Adrenal gland (tissue), 12 donors: ENCODE measurements around the gene SLX4. TPM values are rescaled to one million over a fixed set of nuclear protein-coding genes. Genes with fewer than 3 reads are reported as not detected.

Source experiments
- DNase-seq, 7 donors: peaks; one replicate each; pipeline ENCODE4 v3.0.0-alpha.2; 2019 to 2020
- H3K27ac ChIP-seq, 5 donors: fragments of 200-600 bp; sonication (generic) in 4 of 5; 1 replicate in 3 of 5; 2 replicates in 2 of 5; pipeline versions ENCODE4 v1.5.1 to v1.8.0; 2016 to 2020; ENCODE audit warnings: mild to moderate bottlenecking in 1 of 5
- H3K27me3 ChIP-seq: fragments of 200-600 bp; 2 replicates; pipeline ENCODE4 v1.8.0; 2021
- H3K36me3 ChIP-seq, 2 donors: fragments of 200-600 bp; replicated peaks in 1 of 2; 1 replicate in 1 of 2; 2 replicates in 1 of 2; pipeline versions ENCODE4 v1.5.1 to v1.8.0; 2018 to 2022
- H3K4me1 ChIP-seq, 2 donors: fragments of 200-600 bp; replicated peaks in 1 of 2; 1 replicate in 1 of 2; 2 replicates in 1 of 2; pipeline versions ENCODE4 v1.5.1 to v1.8.0; 2018 to 2021
- H3K4me3 ChIP-seq, 4 donors: fragments of 200-600 bp; sonication (generic) in 3 of 4; one replicate each; pipeline ENCODE4 v1.5.1; 2016 to 2018
- H3K9me3 ChIP-seq, 3 donors: fragments of 200-600 bp; sonication (generic) in 1 of 3; replicated peaks in 1 of 3; 1 replicate in 2 of 3; 2 replicates in 1 of 3; pipeline versions ENCODE4 v1.5.1 to v1.8.0; 2016 to 2021
- CTCF ChIP-seq, 6 experiments: fragments of 450-650 bp in 4 of 6; fragments of 200-600 bp in 2 of 6; sonication (generic) in 1 of 6; IDR thresholded peaks; 1 replicate in 5 of 6; 2 replicates in 1 of 6; pipeline versions ENCODE4 v1.5.1 to v1.8.0; 2016 to 2021; ENCODE audit warnings: antibody characterized with exemption in 6 of 6, mild to moderate bottlenecking in 2 of 6, moderate library complexity in 1 of 6
- POLR2A ChIP-seq, 2 donors: fragments of 450-650 bp; IDR thresholded peaks; one replicate each; pipeline ENCODE4 v1.6.1; 2017; ENCODE audit warnings: antibody characterized with exemption in 2 of 2, mild to moderate bottlenecking in 2 of 2, moderate library complexity in 1 of 2
- WGBS, 4 donors: extraction: QIAGEN DNeasy Blood & Tissue Kit in 2 of 4; methylation state at CpG; one replicate each; pipeline versions ENCODE4 v1.1.5 to v1.1.7; 2013 to 2017; 5-methylcytosine and 5-hydroxymethylcytosine counted together
- intact Hi-C, 2 donors: fragments of 100-400 bp; cut with DNase I; formaldehyde crosslinking; loops; one replicate each; pipeline versions ENCODE4 v1.14.1 to v1.15.0; 2022 to 2023
- polyA plus RNA-seq, 3 donors: library from polyadenylated mRNA; stranded (reverse); fragments of 200-250 nt in 2 of 3; fragments of 350-450 nt in 1 of 3; fragmentation: Illumina TruSeq in 1 of 3; extraction: RNeasy Lipid Tissue Mini Kit (QIAGEN cat#74804) in 1 of 3; gene quantifications; one replicate each; pipeline ENCODE4 v1.2.3, GENCODE V29; 2013 to 2014
- total RNA-seq, 9 donors: library from RNA; depleted of rRNA in 4 of 9; stranded (reverse); fragments of >200 nt in 4 of 9; fragments of 120-200 nt in 1 of 9; fragmentation: NEBNext Ultra II Directional in 1 of 9; extraction: Animal tissue kit (Norgen Biotek cat#: 25700) in 1 of 9; gene quantifications; one replicate each; pipeline versions ENCODE4 v1.1.0 to v1.2.4, GENCODE V29; 2013 to 2023
- donor health status: healthy with polysubstance abuse.
- donor health status: Bipolar disorder and iron deficiency.
- donor health status: DM: yes; HTN: yes; CAD: no.
- donor health status: DM: no; HTN: no; CAD: no.
- donor health status: DM: no; HTN: no; CAD: no.
- donor health status: DM: yes; HTN: yes; CAD: no.

The SLX4 gene
- total and polyA plus RNA-seq, 12 donors = 1.7 to 8.2 (median 4.2) TPM

GRCh38 chr16:3646348-3646920 lies 35.0 kb upstream of the SLX4 start:
- intact Hi-C loops = no loop called here
- no peaks in the 10 kb centered on the region for H3K9me3 ChIP-seq
- TF ChIP-seq POLR2A (IDR thresholded peaks at IDR 0.05) (no peak), CTCF (IDR thresholded peaks at IDR 0.05) (no peak)
- peak in 3 of 7 donors; percentile 5 to 47 (median 9) for DNase-seq
- H3K27me3 ChIP-seq = no peaks in the 10 kb centered on the region
- H3K4me1 ChIP-seq = peaks cover 0 to 7% of the 10 kb centered on the region in 2 donors
- 79 to 85% (median 82%) methylated on average over 15 of the region's 15 CpGs for WGBS, 4 donors
- H3K4me3 ChIP-seq = no peak overlapping the region
- no peak overlapping the region for H3K27ac ChIP-seq
- peaks cover 0 to 2% of the 10 kb centered on the region in 2 donors for H3K36me3 ChIP-seq

- Histone ChIP-seq H3K4me3 (no peak overlapping the region), H3K4me1 (peaks cover 0 to 7% of the 10 kb centered on the region in 2 donors), H3K27me3 (no peaks in the 10 kb centered on the region), H3K9me3 (no peaks in the 10 kb centered on the region), H3K36me3 (no peaks in the 10 kb centered on the region), H3K27ac (no peak overlapping the region)
- TF ChIP-seq CTCF (IDR thresholded peaks at IDR 0.05) (no peak), POLR2A (IDR thresholded peaks at IDR 0.05) (no peak)
- WGBS, 4 donors = 86 to 94% (median 90%) methylated on average over 17 to 19 of the region's 19 CpGs
- intact Hi-C loops = no loop called here
- DNase-seq = peak in 3 of 7 donors; percentile 7 to 47 (median 10)
Observed at GRCh38 chr16:3645504-3646347, 34.3 kb upstream of the SLX4 start.

GRCh38 chr16:3645108-3645503 lies 33.7 kb upstream of the SLX4 start:
- Histone ChIP-seq H3K4me3 (no peak overlapping the region), H3K27me3 (no peaks in the 10 kb centered on the region), H3K9me3 (no peaks in the 10 kb centered on the region), H3K4me1 (peaks cover 0 to 7% of the 10 kb centered on the region in 2 donors), H3K27ac (no peak overlapping the region), H3K36me3 (no peaks in the 10 kb centered on the region)
- DNase-seq = peak in 2 of 7 donors; percentile 3 to 25
- 71 to 89% (median 86%) methylated on average over 6 of the region's 6 CpGs for WGBS, 4 donors
- TF ChIP-seq CTCF (IDR thresholded peaks at IDR 0.05) (no peak), POLR2A (IDR thresholded peaks at IDR 0.05) (no peak)
- intact Hi-C loops = no loop called here

GRCh38 chr16:3643095-3643730 lies 31.8 kb upstream of the SLX4 start:
- H3K27me3 ChIP-seq = no peaks in the 10 kb centered on the region
- peak in 3 of 7 donors; percentile 12 to 39 (median 13) for DNase-seq
- peaks cover 0 to 7% of the 10 kb centered on the region in 2 donors for H3K4me1 ChIP-seq
- H3K27ac ChIP-seq = peak overlapping the region in 1 of 5 donors; percentile 41
- intact Hi-C loops = no loop called here
- H3K9me3 ChIP-seq = no peaks in the 10 kb centered on the region
- TF ChIP-seq POLR2A (IDR thresholded peaks at IDR 0.05) = no peak
- no peak for TF ChIP-seq CTCF (IDR thresholded peaks at IDR 0.05)
- H3K36me3 ChIP-seq = no peaks in the 10 kb centered on the region
- WGBS, 4 donors = 86 to 90% (median 88%) methylated on average over 11 to 14 of the region's 14 CpGs
- no peak overlapping the region for H3K4me3 ChIP-seq
